Lower leg skin (tissue), 4 donors: ENCODE measurements around the gene ISCA2. TPM values are rescaled to one million over a fixed set of nuclear protein-coding genes. Genes with fewer than 3 reads are reported as not detected.

ENCODE experiments used
- DNase-seq, 2 donors: peaks; one replicate each; pipeline ENCODE4 v3.0.0-alpha.2; 2019; ENCODE audit warnings: low spot score in 2 of 2
- H3K4me3 ChIP-seq: fragments of 200-600 bp; sonication (generic); 2 replicates; pipeline ENCODE4 v1.5.1; 2017; ENCODE audit warnings: mild to moderate bottlenecking, low read depth; ENCODE audit not compliant: poor library complexity, severe bottlenecking
- POLR2A ChIP-seq, 2 donors: fragments of 450-650 bp; IDR thresholded peaks; one replicate each; pipeline ENCODE4 v1.6.1; 2016 to 2017; ENCODE audit warnings: antibody characterized with exemption in 2 of 2, mild to moderate bottlenecking in 1 of 2, moderate library complexity in 1 of 2
- WGBS, 2 donors: methylation state at CpG; one replicate each; pipeline ENCODE4 v1.1.5; 2018; 5-methylcytosine and 5-hydroxymethylcytosine counted together
- intact Hi-C: fragments of 100-400 bp; cut with DNase I; formaldehyde crosslinking; loops from one replicate; pipeline ENCODE4 v1.15.0; 2023; ENCODE audit warnings: low total_unique reads
- total RNA-seq, 4 donors: library from RNA; depleted of rRNA; stranded (reverse); fragments of >200 nt; gene quantifications; one replicate each; pipeline ENCODE4 v1.1.0, GENCODE V29; 2016
- TF ChIP-seq, protein P1 (sequence below), 3 donors: fragments of 450-650 bp; IDR thresholded peaks; one replicate each; pipeline ENCODE4 v1.5.1; 2016; ENCODE audit warnings: antibody characterized with exemption in 3 of 3, mild to moderate bottlenecking in 3 of 3, moderate library complexity in 2 of 3

ISCA2 gene
- total RNA-seq, 4 donors from 2014 or later: 4.1 to 14.4 (median 12.4) TPM

DNA sequence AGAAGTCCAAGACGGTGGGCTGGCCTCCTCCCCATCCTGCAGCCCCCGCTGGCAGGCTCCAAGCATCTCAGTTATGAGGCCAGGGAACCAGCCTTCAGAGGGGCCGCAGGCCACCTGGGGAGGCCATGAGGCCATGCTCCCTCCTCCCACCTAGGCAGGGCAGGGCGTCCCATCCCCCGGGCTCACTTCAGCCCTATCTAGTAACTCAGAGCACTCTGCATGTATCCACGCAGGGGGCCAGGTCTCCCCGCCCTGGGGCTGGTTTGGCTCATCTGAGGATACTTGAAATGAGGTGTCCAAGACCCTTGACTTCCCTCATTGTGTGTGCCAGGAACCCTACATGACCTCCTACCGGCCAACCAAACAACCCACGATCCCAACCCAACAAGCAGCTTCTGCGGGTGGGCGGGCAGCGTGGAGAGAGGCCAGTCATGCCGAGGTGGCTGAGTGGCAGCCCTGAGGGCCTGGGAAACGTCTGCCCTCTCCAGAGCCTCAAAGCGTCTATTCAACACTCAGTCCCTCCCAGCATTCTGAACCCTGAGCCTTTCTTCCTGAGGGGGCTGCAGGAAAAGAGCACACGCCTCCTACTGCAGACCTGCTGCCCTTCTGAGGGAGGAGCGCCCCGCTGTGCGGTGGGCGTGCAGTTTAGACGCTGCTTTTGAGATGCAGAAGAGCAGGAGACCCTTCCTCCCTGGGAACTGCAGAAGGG, 16.8 kb downstream of the ISCA2 start:
- H3K4me3 ChIP-seq: no peak overlapping the region
- 68 to 80% methylated on average over 16 to 19 of the region's 21 CpGs for WGBS, 2 donors
- TF ChIP-seq, protein P1, sequence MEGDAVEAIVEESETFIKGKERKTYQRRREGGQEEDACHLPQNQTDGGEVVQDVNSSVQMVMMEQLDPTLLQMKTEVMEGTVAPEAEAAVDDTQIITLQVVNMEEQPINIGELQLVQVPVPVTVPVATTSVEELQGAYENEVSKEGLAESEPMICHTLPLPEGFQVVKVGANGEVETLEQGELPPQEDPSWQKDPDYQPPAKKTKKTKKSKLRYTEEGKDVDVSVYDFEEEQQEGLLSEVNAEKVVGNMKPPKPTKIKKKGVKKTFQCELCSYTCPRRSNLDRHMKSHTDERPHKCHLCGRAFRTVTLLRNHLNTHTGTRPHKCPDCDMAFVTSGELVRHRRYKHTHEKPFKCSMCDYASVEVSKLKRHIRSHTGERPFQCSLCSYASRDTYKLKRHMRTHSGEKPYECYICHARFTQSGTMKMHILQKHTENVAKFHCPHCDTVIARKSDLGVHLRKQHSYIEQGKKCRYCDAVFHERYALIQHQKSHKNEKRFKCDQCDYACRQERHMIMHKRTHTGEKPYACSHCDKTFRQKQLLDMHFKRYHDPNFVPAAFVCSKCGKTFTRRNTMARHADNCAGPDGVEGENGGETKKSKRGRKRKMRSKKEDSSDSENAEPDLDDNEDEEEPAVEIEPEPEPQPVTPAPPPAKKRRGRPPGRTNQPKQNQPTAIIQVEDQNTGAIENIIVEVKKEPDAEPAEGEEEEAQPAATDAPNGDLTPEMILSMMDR (IDR thresholded peaks at IDR 0.05): no peak
- no peak for DNase-seq
- intact Hi-C loops: no loop called here

DNA sequence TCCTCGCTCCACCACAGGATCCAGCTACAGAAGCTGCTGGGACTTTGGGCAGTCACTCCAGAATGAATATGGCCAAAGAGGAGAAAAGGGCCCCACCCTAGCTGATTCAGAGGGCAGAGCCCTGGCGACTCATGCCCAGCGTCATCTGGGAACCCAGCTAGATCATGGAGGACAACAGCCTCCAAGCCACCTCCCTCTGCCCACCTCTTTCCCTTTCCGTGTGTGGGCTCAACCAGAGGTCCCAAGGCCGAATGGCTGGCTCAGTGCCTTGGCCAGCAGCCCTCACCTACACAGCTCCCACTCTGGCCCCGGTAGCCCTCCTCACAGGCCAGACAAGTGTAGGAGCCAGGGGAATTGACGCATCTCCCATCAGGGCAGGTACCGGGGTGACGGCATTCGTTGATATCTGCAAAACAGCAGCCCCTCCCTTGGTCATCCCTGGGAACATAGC, 17.4 kb downstream of the ISCA2 start:
- no peak for DNase-seq
- TF ChIP-seq, protein P1 (IDR thresholded peaks at IDR 0.05): no peak
- TF ChIP-seq POLR2A (IDR thresholded peaks at IDR 0.05): no peak
- no peak overlapping the region for H3K4me3 ChIP-seq
- WGBS, 2 donors: 68 to 69% methylated on average over 10 of the region's 10 CpGs
- intact Hi-C loops: no loop called here

DNA sequence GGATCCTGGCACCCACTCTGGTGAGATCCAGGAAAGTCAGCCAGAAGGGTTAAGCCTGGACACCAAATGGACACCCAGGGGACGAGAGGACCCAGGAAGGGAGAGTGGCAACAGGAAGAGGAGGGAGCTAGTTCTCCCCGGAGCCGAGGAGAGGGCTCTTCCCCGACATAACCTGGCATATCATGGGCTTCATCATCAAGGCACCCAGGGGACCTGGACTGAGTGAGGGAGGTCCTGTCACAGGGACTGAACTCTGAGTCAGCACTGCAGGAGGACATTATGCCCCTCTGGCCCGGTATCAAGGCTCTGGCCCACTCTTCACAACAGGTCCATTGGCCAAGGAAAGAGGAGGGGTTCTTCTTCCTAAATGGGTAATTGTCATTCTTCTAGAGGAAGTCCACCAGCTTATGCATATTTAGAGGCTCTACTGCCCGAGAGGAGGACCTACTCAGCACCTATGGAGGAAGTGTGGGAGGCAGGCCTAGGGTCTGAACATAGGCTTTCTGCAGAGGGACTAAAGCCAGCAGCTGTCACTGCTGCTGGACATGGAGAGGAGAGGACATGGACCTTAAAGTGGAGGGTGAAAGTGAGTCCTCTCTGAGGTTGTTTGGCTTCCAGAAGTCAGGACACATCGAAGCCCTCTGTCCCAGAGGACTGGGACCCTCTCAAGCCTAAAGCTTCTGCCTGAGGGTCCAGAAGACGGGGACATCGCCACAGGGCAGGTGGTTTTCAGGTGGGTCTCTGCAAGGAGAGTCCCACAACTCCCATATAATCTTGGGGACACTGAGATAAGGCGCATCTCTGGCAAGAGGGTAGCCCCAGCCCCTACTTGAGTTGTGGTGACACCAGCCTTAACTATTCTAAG, 18.6 kb downstream of the ISCA2 start:
- WGBS, 2 donors: 78 to 90% methylated on average over 10 of the region's 10 CpGs
- TF ChIP-seq, protein P1 (IDR thresholded peaks at IDR 0.05): no peak
- TF ChIP-seq POLR2A (IDR thresholded peaks at IDR 0.05): no peak
- H3K4me3 ChIP-seq: no peak overlapping the region
- intact Hi-C loops: no loop called here
- DNase-seq: no peak

DNA sequence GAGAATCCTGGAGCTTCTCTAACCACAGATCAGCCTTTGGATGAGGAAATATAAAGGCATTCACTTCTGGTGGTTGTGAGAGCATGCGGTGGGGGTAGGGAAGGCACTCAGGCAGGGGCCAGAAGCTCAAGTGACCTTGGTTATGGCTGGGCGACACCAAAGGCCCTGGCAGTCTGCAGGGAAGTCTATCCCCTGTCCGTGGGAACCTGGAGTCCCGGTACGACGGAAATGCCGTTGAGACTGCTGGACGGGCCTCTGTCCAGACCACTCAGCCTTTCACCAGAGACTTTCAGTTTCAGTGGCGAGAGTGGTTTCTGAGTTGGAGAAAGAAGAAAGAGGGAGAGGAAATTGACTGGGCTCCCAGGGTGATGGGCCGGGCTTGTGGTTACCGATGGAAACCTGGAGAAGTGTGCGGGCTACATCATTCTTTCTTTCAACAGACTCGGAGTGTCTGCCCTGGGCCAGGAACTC, 20.9 kb downstream of the ISCA2 start:
- WGBS, 2 donors: 43 to 59% methylated on average over 12 to 13 of the region's 13 CpGs
- H3K4me3 ChIP-seq: no peak overlapping the region
- DNase-seq: no peak
- intact Hi-C loops: no loop called here
- TF ChIP-seq, protein P1 (IDR thresholded peaks at IDR 0.05): no peak
- no peak for TF ChIP-seq POLR2A (IDR thresholded peaks at IDR 0.05)

DNA sequence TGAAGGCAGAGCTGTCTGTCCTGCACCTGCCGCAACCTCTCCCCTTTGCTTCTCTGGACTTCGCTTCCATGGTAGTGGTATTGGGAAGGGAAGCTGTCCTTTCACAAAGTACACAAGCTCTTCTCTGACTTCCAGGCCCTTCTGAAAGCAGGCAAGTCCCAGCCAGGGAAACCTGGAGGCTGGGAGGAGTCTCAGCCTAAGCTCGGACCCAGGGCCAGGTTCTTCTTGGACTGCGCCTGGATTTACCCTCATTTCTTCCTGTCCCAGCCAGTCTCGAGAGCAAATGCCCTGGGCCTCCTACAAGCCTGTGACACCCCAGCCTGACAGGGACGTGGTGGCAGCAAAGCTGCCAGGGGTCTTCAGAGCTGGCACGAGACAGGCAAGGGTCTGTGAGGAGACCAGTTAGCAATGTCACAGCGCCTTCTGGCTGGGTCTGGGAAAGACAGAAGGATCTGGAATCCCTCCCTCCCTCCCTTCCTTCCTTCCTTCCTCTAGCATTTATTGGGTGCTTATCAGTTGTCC, 22.4 kb downstream of the ISCA2 start:
- WGBS, 2 donors: 90 to 95% methylated on average over 8 of the region's 8 CpGs
- intact Hi-C loops: no loop called here
- DNase-seq: no peak
- TF ChIP-seq, protein P1 (IDR thresholded peaks at IDR 0.05): no peak
- H3K4me3 ChIP-seq: no peak overlapping the region
